Stimulated activated naive CD8-positive, alpha-beta T cell treated with anti-CD3 and anti-CD28 coated beads, Interleukin-15, amount 100 ng/mL, for 72 hours (primary cell): ENCODE results near the gene APOB.
"Not testable (repeated sequence)": the region's sequence is repeated elsewhere in the genome, so short reads cannot be mapped to it uniquely, and the experiment has no call there.

Source experiments
- ATAC-seq: fragments of 150-1000 bp; cut with Tn5 transposase; 2 replicates; pipeline ENCODE4 v1.10.0; 2021; ENCODE audit warnings: mild to moderate bottlenecking, moderate library complexity
- DNase-seq, 2 donors: peaks; one replicate each; pipeline ENCODE4 v3.0.0; 2021 to 2022
- H3K27ac Mint-ChIP-seq, 2 donors: one replicate each; pipeline ENCODE4 v1.8.0; 2022; ENCODE audit warnings: mild to moderate bottlenecking in 2 of 2, mixed read lengths in 2 of 2, moderate library complexity in 2 of 2
- H3K27me3 Mint-ChIP-seq: one replicate; pipeline ENCODE4 v1.8.0; 2022; ENCODE audit warnings: mixed read lengths
- H3K4me1 Mint-ChIP-seq: one replicate; pipeline ENCODE4 v1.8.0; 2022; ENCODE audit warnings: mild to moderate bottlenecking, mixed read lengths
- H3K4me3 Mint-ChIP-seq, 2 donors: one replicate each; pipeline ENCODE4 v1.8.0; 2022; ENCODE audit warnings: mild to moderate bottlenecking in 2 of 2, mixed read lengths in 2 of 2, moderate library complexity in 1 of 2
- H3K9me3 Mint-ChIP-seq, 2 donors: one replicate each; pipeline ENCODE4 v1.8.0; 2022; ENCODE audit warnings: mixed read lengths in 2 of 2

The APOB gene

GRCh38 chr2:21038403-21039073 is 5.3 kb downstream of the APOB start:
- ATAC-seq (no peak), DNase-seq (no peak)
- no peak overlapping the region for H3K27ac Mint-ChIP-seq
- peaks cover 18% of the 10 kb centered on the region for H3K27me3 Mint-ChIP-seq
- H3K4me1 Mint-ChIP-seq: no peaks in the 10 kb centered on the region
- H3K4me3 Mint-ChIP-seq: no peak overlapping the region
- no peaks in the 10 kb centered on the region for H3K9me3 Mint-ChIP-seq

DNA sequence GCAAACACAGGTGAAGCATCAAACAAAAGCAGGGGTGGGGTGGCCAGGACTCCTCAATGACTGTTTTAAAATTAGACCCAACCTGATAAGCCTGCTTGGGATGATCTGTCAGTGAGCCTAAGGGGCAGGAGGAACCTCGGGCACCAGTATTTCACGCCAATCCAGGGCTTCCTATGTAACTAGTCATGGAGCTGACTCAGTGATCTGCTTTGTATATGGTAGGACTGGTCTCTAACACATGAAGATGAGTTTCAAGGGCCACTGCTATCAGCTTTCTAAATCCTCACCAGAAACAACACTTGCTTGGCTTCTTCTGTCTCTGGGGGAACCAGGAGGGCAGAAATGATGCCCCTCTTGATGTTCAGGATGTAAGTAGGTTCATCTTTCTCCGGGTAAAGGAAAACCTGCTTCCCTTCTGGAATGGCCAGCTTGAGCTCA is 6.2 kb downstream of the APOB start:
- no peaks in the 10 kb centered on the region for H3K9me3 Mint-ChIP-seq
- peaks cover 12% of the 10 kb centered on the region for H3K27me3 Mint-ChIP-seq
- DNase-seq (no peak), ATAC-seq (no peak)
- H3K4me3 Mint-ChIP-seq: no peak overlapping the region
- no peak overlapping the region for H3K27ac Mint-ChIP-seq
- H3K4me1 Mint-ChIP-seq: no peaks in the 10 kb centered on the region

DNA sequence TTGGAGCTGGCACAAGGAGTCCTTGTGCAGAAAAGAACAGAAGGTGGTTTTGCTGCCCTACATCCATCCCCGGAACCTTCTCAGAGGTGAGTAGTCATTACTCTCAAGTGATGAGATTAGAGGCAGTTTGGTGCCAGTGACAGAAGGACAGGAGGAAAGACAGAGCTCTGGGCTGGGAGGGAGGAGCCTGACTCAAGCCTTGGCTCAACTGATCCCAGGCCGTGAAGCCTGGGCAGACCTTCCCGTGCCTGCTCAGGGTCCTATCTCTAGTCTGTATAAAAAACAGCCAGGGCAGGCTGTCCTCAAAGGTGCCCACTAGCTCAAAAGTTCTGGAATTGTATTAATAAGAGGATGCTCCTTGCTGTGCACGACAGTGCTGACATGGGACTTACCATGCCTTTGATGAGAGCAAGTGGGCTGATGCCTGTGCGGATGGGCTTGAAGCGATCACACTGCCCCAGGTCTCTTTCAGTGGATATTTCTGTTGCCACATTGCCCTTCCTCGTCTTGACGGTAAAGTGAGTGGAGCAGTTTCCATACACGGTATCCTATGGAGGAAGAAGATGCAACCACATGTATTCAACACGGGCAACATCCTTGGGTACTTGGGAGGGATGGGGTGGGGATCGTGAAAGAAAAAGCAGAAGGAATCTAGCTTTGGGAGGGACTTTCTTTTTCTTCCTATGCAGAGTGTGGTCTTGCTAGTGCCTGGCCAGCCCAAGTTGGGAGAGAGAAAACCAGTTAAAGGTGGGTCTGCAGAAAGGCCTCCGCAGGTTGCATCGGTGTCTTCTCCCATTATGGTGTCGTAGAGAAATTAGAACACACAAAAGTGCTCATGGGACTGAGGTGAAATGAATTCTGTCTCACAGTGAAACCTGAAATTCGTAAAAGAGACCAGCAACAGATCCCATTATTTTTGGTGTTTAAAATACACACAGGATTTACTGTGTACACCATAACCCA is 6.9 kb downstream of the APOB start:
- ATAC-seq: no peak
- H3K4me1 Mint-ChIP-seq: no peaks in the 10 kb centered on the region
- DNase-seq: no peak
- peaks cover 10% of the 10 kb centered on the region for H3K27me3 Mint-ChIP-seq
- H3K9me3 Mint-ChIP-seq: no peaks in the 10 kb centered on the region
- H3K4me3 Mint-ChIP-seq: no peak overlapping the region
- H3K27ac Mint-ChIP-seq: peak overlapping the region in 1 of 2 donors; percentile 36

DNA sequence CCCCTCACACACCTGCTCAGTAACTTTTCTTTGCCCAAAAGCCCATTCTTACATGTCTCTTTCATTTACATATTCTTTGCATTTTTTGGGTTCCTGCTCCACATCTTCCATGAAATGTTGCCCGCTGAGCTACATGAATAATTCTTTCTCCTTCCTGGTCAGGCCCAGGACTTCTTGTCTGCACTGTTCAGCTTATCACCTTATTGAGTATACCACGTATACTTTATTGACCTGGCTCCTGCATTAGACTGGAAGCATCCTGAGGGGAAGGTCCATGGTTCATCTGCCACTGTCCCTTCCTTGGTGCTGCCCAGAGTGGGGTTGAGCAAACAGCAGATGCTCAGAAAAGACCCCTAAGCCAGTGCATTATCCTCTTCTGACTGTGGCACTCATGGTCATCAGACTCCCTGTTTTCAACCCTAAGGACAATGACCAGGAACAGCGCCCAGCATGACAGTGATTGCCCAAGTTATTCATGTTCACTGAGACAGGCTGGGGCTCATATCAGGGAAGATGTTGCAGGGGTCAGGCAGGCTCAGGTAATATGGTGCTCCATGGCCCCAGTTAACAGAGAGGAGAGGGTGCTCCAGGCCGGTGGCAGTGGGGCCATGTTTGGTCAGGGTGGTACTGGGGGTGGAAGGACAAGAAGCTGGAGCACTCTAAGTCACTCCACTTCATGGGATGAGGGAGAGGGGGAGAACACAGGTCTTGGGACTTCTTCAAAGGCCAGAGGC is 7.7 kb downstream of the APOB start:
- DNase-seq (no peak), ATAC-seq (no peak)
- H3K4me3 Mint-ChIP-seq: no peak overlapping the region
- H3K27ac Mint-ChIP-seq: peak overlapping the region in 1 of 2 donors; percentile 36
- H3K9me3 Mint-ChIP-seq: no peaks in the 10 kb centered on the region
- peaks cover 10% of the 10 kb centered on the region for H3K27me3 Mint-ChIP-seq
- no peaks in the 10 kb centered on the region for H3K4me1 Mint-ChIP-seq

DNA sequence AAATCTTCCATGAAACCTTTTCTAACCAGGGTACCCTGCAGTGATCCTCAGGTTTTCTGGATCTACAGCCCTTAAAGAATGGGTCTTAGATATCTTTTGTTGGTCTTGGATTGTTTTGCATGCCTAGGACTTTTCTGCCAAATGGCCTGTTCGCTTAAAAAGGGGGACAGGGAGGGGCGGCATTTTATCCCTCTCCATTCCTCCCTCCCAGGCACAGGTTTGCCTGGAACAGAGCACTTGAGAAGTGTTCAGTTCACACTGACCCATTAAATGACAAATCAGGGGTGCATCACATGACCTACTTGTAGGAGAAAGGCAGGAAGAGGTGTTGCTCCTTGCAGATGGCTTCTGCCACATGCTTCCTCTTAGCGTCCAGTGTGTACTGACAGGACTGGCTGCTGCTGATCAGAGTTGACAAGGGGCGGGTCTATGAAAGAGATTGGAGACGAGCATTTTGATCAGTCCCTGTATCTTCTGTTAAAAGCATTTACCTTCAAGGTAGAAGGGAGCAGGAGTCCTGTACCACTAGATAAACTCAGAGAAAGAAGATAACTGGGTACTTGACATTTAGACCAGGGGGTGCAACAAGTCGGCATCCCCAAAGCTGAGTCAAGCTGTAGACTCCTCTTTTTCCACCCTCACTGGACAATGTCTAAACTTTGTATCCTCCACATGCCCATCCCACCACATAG is 8.4 kb downstream of the APOB start:
- no peaks in the 10 kb centered on the region for H3K4me1 Mint-ChIP-seq

DNA sequence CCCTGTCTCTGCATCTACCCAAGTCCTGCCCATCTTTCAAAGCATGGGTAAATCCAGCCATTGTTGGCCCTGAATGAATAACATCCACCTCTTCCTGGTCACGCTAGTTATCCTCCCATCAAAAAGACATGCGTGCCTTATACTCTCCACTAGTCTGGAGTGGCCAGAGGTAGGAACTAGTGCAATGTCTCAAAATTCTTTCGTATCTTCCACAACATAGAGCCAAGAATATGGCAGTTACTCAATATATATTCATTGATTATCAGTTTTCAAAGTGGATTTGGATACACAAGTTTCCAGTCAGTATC is 8.9 kb downstream of the APOB start:
- Mint-ChIP-seq H3K9me3 (no peaks in the 10 kb centered on the region), H3K27ac (no peak overlapping the region), H3K4me3 (no peak overlapping the region), H3K4me1 (no peaks in the 10 kb centered on the region), H3K27me3 (peaks cover 10% of the 10 kb centered on the region)
- no peak for DNase-seq
- ATAC-seq: no peak

More for the DNA sequence above, 8.4 kb downstream of the APOB start:
- DNase-seq (no peak), ATAC-seq (no peak)
- Mint-ChIP-seq H3K9me3 (no peaks in the 10 kb centered on the region), H3K27ac (no peak overlapping the region), H3K27me3 (peaks cover 10% of the 10 kb centered on the region), H3K4me3 (no peak overlapping the region)

DNA sequence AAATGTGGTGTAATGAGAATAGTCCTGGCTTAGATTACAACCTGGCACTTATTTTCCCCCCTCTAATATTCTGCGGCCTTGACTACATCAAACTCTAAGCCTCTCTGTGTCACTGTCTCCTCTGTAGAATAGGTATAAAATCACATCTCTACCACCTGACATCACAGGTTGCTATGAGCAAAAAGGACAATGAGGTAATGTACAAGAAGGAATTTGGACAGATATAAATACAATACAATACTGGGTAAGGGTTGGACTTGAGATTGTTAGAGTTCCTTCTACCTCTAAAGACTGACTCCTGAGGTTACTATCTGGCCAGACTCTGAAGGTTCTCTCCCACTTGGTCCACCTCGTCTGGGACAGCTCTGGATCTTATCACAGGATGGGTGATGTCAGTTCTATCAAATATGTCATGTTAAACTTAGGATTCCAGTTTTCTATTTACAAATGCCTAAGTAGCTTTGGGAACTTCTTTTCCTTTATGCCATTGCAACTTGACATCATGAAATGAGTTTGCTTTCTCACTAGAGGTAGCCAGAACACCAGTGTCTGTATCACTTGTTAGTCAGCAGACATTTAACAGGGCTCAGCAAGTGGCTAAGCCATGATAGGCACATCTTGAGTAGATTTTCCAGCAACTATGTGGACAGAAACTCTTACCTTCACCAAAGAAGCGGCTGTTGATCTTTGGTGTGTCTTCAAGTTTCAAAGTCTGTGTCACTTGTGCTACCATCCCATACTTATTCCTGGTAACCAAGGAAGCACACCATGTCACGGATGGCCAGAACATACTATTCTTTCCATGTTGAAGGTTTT is 9.5 kb downstream of the APOB start:
- ATAC-seq (no peak), DNase-seq (no peak)
- H3K27ac Mint-ChIP-seq: no peak overlapping the region
- H3K4me3 Mint-ChIP-seq: no peak overlapping the region
- peaks cover 10% of the 10 kb centered on the region for H3K27me3 Mint-ChIP-seq
- H3K9me3 Mint-ChIP-seq: no peaks in the 10 kb centered on the region
- H3K4me1 Mint-ChIP-seq: no peaks in the 10 kb centered on the region

- no peak for DNase-seq
- H3K9me3 Mint-ChIP-seq: no peaks in the 10 kb centered on the region
- H3K4me3 Mint-ChIP-seq: no peak overlapping the region
- ATAC-seq: no peak
- no peaks in the 10 kb centered on the region for H3K4me1 Mint-ChIP-seq
- H3K27me3 Mint-ChIP-seq: peaks cover 15% of the 10 kb centered on the region
- no peak overlapping the region for H3K27ac Mint-ChIP-seq
Observed at GRCh38 chr2:21033237-21034155, 10.4 kb downstream of the APOB start.

- no peak overlapping the region for H3K4me3 Mint-ChIP-seq
- H3K27ac Mint-ChIP-seq: no peak overlapping the region
- no peak for ATAC-seq
- no peak for DNase-seq
- H3K9me3 Mint-ChIP-seq: no peaks in the 10 kb centered on the region
- H3K4me1 Mint-ChIP-seq: no peaks in the 10 kb centered on the region
- peaks cover 18% of the 10 kb centered on the region for H3K27me3 Mint-ChIP-seq
Observed at GRCh38 chr2:21032338-21033236, 11.3 kb downstream of the APOB start.

- ATAC-seq: no peak
- H3K9me3 Mint-ChIP-seq: no peaks in the 10 kb centered on the region
- H3K4me3 Mint-ChIP-seq: no peak overlapping the region
- H3K27ac Mint-ChIP-seq: no peak overlapping the region
- DNase-seq: no peak
- H3K27me3 Mint-ChIP-seq: peaks cover 13% of the 10 kb centered on the region
- no peaks in the 10 kb centered on the region for H3K4me1 Mint-ChIP-seq
Observed at GRCh38 chr2:21030983-21031968, 12.6 kb downstream of the APOB start.

DNA sequence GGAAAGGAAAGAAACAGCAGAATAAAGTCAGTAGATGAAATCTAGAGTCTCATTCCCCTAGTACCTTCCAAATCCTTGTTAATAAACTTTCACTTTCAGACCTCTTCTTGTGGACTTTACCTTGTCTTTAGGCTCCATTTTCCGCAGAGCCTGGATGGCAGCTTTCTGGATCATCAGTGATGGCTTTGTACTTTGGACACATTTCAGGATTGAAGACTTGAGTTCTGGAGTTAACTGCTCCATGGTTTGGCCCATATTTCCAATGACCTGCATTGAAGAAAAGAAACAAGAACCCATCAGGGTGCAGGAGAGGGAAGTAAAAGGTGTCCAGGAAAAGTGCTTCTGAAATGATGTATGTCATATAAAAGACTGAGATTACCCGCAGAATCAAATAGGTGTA is 14.4 kb downstream of the APOB start:
- Mint-ChIP-seq H3K27ac (no peak overlapping the region), H3K9me3 (no peaks in the 10 kb centered on the region), H3K4me1 (no peaks in the 10 kb centered on the region), H3K27me3 (peaks cover 8% of the 10 kb centered on the region), H3K4me3 (no peak overlapping the region)
- ATAC-seq (no peak), DNase-seq (no peak)

- not testable (repeated sequence) for H3K4me3 Mint-ChIP-seq, ATAC-seq, H3K4me1 Mint-ChIP-seq, DNase-seq, H3K27me3 Mint-ChIP-seq, H3K9me3 Mint-ChIP-seq
- peak overlapping the region in 1 of 2 donors; percentile 20 for H3K27ac Mint-ChIP-seq
Observed at GRCh38 chr2:21028951-21029350, 14.9 kb downstream of the APOB start.
